Limb (tissue), 2 donors: ENCODE data around the gene LINC01488.

ENCODE experiments used
- DNase-seq, 2 donors: peaks; one replicate each; pipeline ENCODE4 v3.0.0-alpha.2; 2016; ENCODE audit errors: extremely low spot score in 2 of 2

The LINC01488 gene

GRCh38 chr11:69463995-69464960 lies 17.2 kb upstream of the LINC01488 start:
- no peak for DNase-seq

- no peak for DNase-seq
Observed at GRCh38 chr11:69465236-69466000, 16.0 kb upstream of the LINC01488 start.

- DNase-seq: no peak
Observed at GRCh38 chr11:69466039-69466438, 15.4 kb upstream of the LINC01488 start.

GRCh38 chr11:69467196-69467595 lies 14.3 kb upstream of the LINC01488 start:
- no peak for DNase-seq

- DNase-seq: no peak
Observed at GRCh38 chr11:69467646-69468045, 13.8 kb upstream of the LINC01488 start.

GRCh38 chr11:69468221-69468620 lies 13.2 kb upstream of the LINC01488 start:
- DNase-seq: no peak

- DNase-seq: no peak
Observed at GRCh38 chr11:69468911-69469885, 12.3 kb upstream of the LINC01488 start.

GRCh38 chr11:69470301-69470700 lies 11.2 kb upstream of the LINC01488 start:
- DNase-seq: no peak

- peak in 1 of 2 donors; percentile 51 for DNase-seq
Observed at GRCh38 chr11:69470793-69471728, 10.4 kb upstream of the LINC01488 start.

- DNase-seq: no peak
Observed at GRCh38 chr11:69471729-69472540, 9.5 kb upstream of the LINC01488 start.

GRCh38 chr11:69472541-69473275 lies 8.8 kb upstream of the LINC01488 start:
- DNase-seq: no peak

- DNase-seq: no peak
Observed at GRCh38 chr11:69473276-69473845, 8.1 kb upstream of the LINC01488 start.

GRCh38 chr11:69474736-69475135 lies 6.7 kb upstream of the LINC01488 start:
- DNase-seq: no peak

- DNase-seq: no peak
Observed at GRCh38 chr11:69475141-69475865, 6.2 kb upstream of the LINC01488 start.

GRCh38 chr11:69475866-69476471 lies 5.5 kb upstream of the LINC01488 start:
- no peak for DNase-seq

GRCh38 chr11:69476509-69476961 lies 4.9 kb upstream of the LINC01488 start:
- no peak for DNase-seq

GRCh38 chr11:69477086-69477485 lies 4.4 kb upstream of the LINC01488 start:
- no peak for DNase-seq
